Endodermal cell (in vitro differentiated cells): Measurements from ENCODE around the gene GRK1. TPM values are rescaled to one million over a fixed set of nuclear protein-coding genes. Genes with fewer than 3 reads are reported as not detected.
A peak's percentile ranks its signal among the peaks of the same experiment; 100 is the strongest.

Source experiments
- DNase-seq: peaks from one replicate; pipeline ENCODE4 v3.0.0-alpha.2; 2017
- H3K27ac ChIP-seq: 2 replicates; pipeline ENCODE4 v1.5.1; 2013; ENCODE audit warnings: mild to moderate bottlenecking, low read depth, low read length, moderate library complexity
- H3K27me3 ChIP-seq: 2 replicates; pipeline ENCODE4 v1.6.1; 2013; ENCODE audit warnings: mild to moderate bottlenecking, low read length, moderate library complexity; ENCODE audit not compliant: insufficient read depth, control insufficient read depth, poor library complexity, severe bottlenecking
- H3K36me3 ChIP-seq: 2 replicates; pipeline ENCODE4 v1.7.0; 2013; ENCODE audit warnings: mild to moderate bottlenecking, low read length, moderate library complexity; ENCODE audit not compliant: control insufficient read depth, insufficient read depth
- H3K4me1 ChIP-seq: one replicate; pipeline ENCODE4 v1.7.0; 2013; ENCODE audit warnings: low read length; ENCODE audit not compliant: control insufficient read depth, insufficient read depth
- H3K4me3 ChIP-seq: 2 replicates; pipeline ENCODE4 v1.5.1; 2013; ENCODE audit warnings: mild to moderate bottlenecking, low read length, moderate library complexity
- H3K9ac ChIP-seq: 2 replicates; pipeline ENCODE4 v1.6.1; 2013; ENCODE audit warnings: mild to moderate bottlenecking, low read length, moderate library complexity; ENCODE audit not compliant: poor library complexity, severe bottlenecking; ENCODE audit errors: extremely low read depth
- H3K9me3 ChIP-seq: 2 replicates; pipeline ENCODE4 v1.6.1; 2013; ENCODE audit warnings: mild to moderate bottlenecking, low read length, moderate library complexity; ENCODE audit not compliant: control insufficient read depth
- H3K27ac Mint-ChIP-seq: 2 replicates; pipeline ENCODE4 v1.8.0; 2020; ENCODE audit warnings: mixed read lengths
- H3K27me3 Mint-ChIP-seq: 2 replicates; pipeline ENCODE4 v1.8.0; 2021; ENCODE audit warnings: mild to moderate bottlenecking, mixed read lengths; ENCODE audit not compliant: insufficient read depth
- H3K36me3 Mint-ChIP-seq: 2 replicates; pipeline ENCODE4 v1.8.0; 2020; ENCODE audit warnings: low read depth, mixed read lengths
- H3K4me1 Mint-ChIP-seq: 2 replicates; pipeline ENCODE4 v1.8.0; 2020; ENCODE audit warnings: mixed read lengths
- H3K4me3 Mint-ChIP-seq: 2 replicates; pipeline ENCODE4 v1.8.0; 2020; ENCODE audit warnings: mild to moderate bottlenecking, moderate library complexity, mixed read lengths
- H3K9me3 Mint-ChIP-seq: 2 replicates; pipeline ENCODE4 v1.8.0; 2020; ENCODE audit warnings: mild to moderate bottlenecking, mixed read lengths
- WGBS, 2 experiments: methylation state at CpG; one replicate each; pipeline versions ENCODE4 v1.1.5 to v1.1.7; 2013; ENCODE audit warnings: missing lambda C conversion rate in 2 of 2, mixed read lengths in 1 of 2; ENCODE audit not compliant: insufficient coverage in 1 of 2, insufficient read length in 1 of 2; 5-methylcytosine and 5-hydroxymethylcytosine counted together
- total RNA-seq, 2 donors: library from RNA; stranded (reverse); fragmentation: NEBNext Ultra II Directional in 1 of 2; extraction: Animal tissue kit (Norgen Biotek cat#: 25700) in 1 of 2; gene quantifications; 2 replicates in 1 of 2; 3 replicates in 1 of 2; pipeline ENCODE4 v1.2.1, GENCODE V29; 2021
- TF ChIP-seq, protein P1 (sequence below): fragments of 200-600 bp; sonication (generic); conservative IDR thresholded peaks from 2 replicates; pipeline ENCODE4 v1.5.0; 2021; ENCODE audit warnings: antibody characterized with exemption, mild to moderate bottlenecking

The GRK1 gene
- total RNA-seq, 2 donors from 2014 or later = 1.7 to 2.5 TPM

DNA sequence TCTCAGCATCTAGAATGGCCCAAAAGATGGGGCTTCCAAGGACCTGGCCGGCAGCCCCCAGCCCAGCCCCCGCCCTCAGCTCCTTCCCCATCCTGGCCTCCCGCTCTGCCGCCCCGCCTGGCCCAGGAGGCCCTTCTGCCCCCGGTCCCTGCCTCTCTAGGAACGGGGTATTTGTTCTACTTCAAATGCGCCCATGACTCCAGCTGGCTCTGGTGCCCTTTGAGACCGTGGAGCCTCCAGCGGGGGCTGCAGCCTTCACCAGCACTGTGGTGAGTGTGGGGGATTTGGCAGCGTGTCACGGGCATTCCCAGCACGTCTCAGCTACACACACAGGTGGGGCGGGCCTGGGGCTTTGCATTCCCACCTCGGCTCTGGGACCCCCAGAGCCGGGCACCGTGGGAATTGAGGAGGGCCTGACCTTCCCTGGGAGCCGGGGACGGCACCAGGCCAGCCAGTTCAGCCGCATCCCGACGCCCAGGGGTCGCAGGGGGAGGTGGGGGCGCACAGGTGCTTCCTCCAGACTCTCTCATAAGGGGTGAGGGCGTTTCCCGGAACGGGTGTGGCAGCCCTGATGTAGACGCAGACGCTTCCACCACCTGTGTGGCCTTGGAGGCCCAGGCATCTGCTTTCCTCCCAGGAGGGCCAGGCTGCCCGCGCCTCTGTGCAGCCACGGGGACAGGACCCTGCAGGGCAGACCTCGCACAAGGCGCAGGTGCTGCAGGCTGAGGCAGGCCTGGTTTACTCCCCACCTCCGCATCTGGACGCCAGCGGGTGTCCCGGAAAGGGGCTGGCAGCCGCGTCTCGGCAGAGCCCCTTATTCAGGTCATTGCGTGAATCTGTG is 10.0 kb upstream of the GRK1 start:
- Mint-ChIP-seq H3K4me3 (no peak overlapping the region), H3K4me1 (peaks cover 5% of the 10 kb centered on the region), H3K9me3 (peaks cover 21% of the 10 kb centered on the region), H3K27ac (no peak overlapping the region), H3K36me3 (peaks cover 5% of the 10 kb centered on the region), H3K27me3 (peaks cover 1% of the 10 kb centered on the region)
- H3K27ac ChIP-seq = no peak overlapping the region
- TF ChIP-seq, protein P1, sequence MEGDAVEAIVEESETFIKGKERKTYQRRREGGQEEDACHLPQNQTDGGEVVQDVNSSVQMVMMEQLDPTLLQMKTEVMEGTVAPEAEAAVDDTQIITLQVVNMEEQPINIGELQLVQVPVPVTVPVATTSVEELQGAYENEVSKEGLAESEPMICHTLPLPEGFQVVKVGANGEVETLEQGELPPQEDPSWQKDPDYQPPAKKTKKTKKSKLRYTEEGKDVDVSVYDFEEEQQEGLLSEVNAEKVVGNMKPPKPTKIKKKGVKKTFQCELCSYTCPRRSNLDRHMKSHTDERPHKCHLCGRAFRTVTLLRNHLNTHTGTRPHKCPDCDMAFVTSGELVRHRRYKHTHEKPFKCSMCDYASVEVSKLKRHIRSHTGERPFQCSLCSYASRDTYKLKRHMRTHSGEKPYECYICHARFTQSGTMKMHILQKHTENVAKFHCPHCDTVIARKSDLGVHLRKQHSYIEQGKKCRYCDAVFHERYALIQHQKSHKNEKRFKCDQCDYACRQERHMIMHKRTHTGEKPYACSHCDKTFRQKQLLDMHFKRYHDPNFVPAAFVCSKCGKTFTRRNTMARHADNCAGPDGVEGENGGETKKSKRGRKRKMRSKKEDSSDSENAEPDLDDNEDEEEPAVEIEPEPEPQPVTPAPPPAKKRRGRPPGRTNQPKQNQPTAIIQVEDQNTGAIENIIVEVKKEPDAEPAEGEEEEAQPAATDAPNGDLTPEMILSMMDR = no peak
- H3K4me1 ChIP-seq = no peaks in the 10 kb centered on the region
- no peak overlapping the region for H3K4me3 ChIP-seq
- WGBS, 2 experiments = 91 to 93% methylated on average over 22 to 42 of the region's 42 CpGs
- DNase-seq = peak; percentile 44
- no peaks in the 10 kb centered on the region for H3K36me3 ChIP-seq
- H3K9ac ChIP-seq = no peak overlapping the region
- H3K27me3 ChIP-seq = no peaks in the 10 kb centered on the region
- peaks cover 13% of the 10 kb centered on the region for H3K9me3 ChIP-seq

DNA sequence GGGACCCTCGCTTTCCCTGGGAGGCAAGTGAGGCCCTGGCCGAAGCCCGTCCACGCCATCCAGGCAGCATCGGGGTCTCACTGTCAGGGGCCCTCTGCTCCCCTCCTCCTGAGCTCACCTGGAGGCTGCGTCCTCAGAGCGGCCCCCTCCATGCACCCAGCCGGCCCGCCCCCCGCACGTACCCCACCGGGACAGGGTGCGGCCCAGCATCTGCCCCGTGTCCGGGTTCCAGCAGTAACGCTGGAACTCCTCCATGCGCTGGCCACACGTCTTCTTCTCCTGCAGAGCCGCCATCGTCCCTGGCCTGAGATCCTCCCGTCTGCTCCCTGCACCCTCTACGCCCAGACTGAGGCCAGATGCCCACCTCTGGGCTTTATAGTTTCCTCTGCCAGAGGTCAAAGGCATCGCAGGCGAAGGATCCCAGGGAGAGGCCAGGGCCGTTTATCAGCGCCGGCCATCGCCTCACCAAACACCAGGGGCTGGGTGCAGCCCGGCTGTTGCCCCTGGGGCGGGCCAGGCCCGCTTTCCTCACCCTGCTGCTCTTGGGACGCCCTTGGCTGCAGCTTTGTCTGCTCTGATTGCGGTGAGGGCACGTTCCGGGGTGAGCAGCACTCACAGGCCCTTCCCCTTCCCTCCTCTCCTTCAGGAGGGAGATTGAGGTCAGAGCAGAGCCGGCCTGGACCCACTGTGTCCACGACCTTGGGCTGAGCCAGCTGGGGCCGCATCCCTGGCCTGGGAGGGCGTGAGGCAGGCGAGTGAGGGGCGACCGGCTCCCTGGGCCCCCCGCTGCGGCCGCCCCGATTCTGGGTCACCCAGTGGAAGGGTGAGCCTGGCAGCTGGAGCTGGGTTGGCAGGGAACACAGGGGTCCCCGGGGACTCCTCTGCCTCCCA is 8.9 kb upstream of the GRK1 start, which contains the start of gene ATP4B:
TSS of gene ATP4B (minus strand) at position 348 of the 891 bp plus-strand sequence. CDS start at position 294, 54 bp downstream.
- peaks cover 16% of the 10 kb centered on the region for H3K9me3 ChIP-seq
- no peak within 1 kb of the TSS for H3K4me3 ChIP-seq
- Mint-ChIP-seq H3K4me3 (no peak within 1 kb of the TSS), H3K27me3 (peaks cover 1% of the 10 kb centered on the region), H3K9me3 (peaks cover 20% of the 10 kb centered on the region), H3K4me1 (peaks cover 5% of the 10 kb centered on the region), H3K27ac (no peak within 1 kb of the TSS), H3K36me3 (peaks cover 5% of the 10 kb centered on the region)
- no peaks in the 10 kb centered on the region for H3K4me1 ChIP-seq
- WGBS, 2 experiments = 92 to 97% methylated on average over 28 to 47 of the region's 47 CpGs
- H3K27ac ChIP-seq = no peak within 1 kb of the TSS
- DNase-seq = peak; percentile 38
- TF ChIP-seq, protein P1 = no peak
- H3K9ac ChIP-seq = no peak within 1 kb of the TSS
- H3K36me3 ChIP-seq = no peaks in the 10 kb centered on the region
- H3K27me3 ChIP-seq = no peaks in the 10 kb centered on the region

DNA sequence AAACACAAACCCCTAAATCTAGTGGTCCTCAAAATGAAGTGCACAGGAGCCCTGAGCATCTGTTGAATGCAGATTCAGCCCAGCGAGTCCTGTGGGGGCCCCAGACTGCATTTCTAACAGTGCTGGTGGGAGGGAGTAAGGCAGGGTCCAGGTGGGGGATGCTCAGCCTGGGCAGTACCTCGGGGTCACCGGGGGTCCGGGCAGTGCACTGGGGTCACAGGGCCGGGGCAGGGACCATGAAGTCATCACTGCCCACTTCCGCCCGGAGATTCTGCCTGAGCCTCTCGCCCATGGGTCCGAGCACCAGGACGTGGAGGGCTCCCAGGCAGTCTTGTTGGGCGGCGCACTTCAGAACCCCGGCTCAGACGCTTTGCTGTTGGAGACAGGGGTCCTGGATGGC is 8.2 kb upstream of the GRK1 start:
- peaks cover 17% of the 10 kb centered on the region for H3K9me3 Mint-ChIP-seq
- no peaks in the 10 kb centered on the region for H3K4me1 ChIP-seq
- peaks cover 1% of the 10 kb centered on the region for H3K4me1 Mint-ChIP-seq
- H3K27ac Mint-ChIP-seq = no peak overlapping the region
- TF ChIP-seq, protein P1 = no peak
- H3K27me3 Mint-ChIP-seq = peaks cover 1% of the 10 kb centered on the region
- WGBS, 2 experiments = 81 to 85% methylated on average over 5 to 14 of the region's 14 CpGs
- H3K36me3 Mint-ChIP-seq = no peaks in the 10 kb centered on the region
- H3K4me3 Mint-ChIP-seq = no peak overlapping the region
- no peak overlapping the region for H3K4me3 ChIP-seq
- no peak for DNase-seq
- H3K27ac ChIP-seq = no peak overlapping the region
- peaks cover 16% of the 10 kb centered on the region for H3K9me3 ChIP-seq
- no peaks in the 10 kb centered on the region for H3K36me3 ChIP-seq
- no peak overlapping the region for H3K9ac ChIP-seq
- no peaks in the 10 kb centered on the region for H3K27me3 ChIP-seq
